ENCODE data around the gene ZNF664.

GRCh38 chr12:123950476-123951349 is 22.3 kb upstream of the ZNF664 start:
- TF ChIP-seq YY1 (IDR thresholded peaks at IDR 0.05; ENCODE audit: extremely low read depth, insufficient replicate concordance, low read depth, low read length) (no peak), POLR2A (IDR thresholded peaks at IDR 0.05; ENCODE audit: borderline replicate concordance, extremely low read depth, insufficient read depth, insufficient read length) (no peak)
- TF ChIP-seq, protein P1, sequence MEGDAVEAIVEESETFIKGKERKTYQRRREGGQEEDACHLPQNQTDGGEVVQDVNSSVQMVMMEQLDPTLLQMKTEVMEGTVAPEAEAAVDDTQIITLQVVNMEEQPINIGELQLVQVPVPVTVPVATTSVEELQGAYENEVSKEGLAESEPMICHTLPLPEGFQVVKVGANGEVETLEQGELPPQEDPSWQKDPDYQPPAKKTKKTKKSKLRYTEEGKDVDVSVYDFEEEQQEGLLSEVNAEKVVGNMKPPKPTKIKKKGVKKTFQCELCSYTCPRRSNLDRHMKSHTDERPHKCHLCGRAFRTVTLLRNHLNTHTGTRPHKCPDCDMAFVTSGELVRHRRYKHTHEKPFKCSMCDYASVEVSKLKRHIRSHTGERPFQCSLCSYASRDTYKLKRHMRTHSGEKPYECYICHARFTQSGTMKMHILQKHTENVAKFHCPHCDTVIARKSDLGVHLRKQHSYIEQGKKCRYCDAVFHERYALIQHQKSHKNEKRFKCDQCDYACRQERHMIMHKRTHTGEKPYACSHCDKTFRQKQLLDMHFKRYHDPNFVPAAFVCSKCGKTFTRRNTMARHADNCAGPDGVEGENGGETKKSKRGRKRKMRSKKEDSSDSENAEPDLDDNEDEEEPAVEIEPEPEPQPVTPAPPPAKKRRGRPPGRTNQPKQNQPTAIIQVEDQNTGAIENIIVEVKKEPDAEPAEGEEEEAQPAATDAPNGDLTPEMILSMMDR (IDR thresholded peaks at IDR 0.05 in 2 of 3, conservative IDR thresholded peaks at IDR 0.05 in 1 of 3; ENCODE audit: borderline replicate concordance in 1 of 3, insufficient read depth in 1 of 3, low read depth in 2 of 3, low read length in 2 of 3) = no peak

Data from HCT116 (cell line).